Amniotic stem cell (primary cell): ENCODE results near the gene KAT2A.

ENCODE experiments used
- DNase-seq: peaks from one replicate; lab custom pipeline; 2025; lab: John Stamatoyannopoulos, UW

Gene KAT2A

DNA sequence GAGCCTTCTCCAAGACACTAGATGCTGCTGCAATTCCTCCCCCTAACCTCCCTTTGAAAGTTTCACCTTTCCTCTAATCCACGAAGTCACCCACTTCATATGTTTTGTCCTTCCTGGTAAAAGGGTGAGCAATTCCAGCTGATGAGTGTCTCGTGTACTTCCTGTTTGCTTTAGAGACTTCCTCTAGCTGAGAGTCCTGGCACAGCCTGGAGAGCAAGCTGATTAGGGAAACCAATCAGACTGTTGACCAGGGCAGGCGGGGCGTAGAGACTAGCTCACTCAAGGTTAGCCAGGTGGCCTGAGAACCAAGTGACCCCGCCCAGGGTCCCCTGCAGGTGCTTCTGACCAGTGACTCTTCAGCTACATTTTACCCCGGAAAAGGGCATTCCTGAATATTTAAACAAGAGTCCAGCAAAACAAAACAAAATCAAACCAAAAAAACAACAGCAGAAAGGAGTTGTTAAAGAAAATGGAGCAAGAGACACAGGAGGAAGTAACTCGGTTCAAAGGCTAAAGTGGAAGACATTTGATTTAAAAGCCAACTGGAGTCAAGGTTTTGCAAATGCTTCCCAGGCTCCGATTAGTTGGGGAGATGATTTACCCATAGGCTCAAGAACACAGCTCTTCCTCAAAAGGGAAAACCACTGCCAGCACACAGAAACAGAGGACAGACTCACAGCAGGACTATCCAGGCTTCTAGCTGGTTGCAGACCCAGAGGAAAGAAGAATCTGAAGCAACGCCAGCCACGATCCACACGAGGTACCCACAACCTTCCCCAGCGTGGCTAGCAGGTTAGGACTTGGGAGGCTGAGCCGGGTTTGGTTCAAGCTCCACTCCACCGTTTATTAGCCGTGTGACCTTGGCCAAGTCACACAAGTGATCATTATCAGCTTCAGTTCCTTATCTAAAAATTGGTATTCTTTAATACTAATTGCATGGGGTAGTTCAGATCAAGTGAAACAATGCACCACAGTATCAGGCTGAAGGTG is 14.8 kb upstream of the KAT2A start:
- no peak for DNase-seq

DNA sequence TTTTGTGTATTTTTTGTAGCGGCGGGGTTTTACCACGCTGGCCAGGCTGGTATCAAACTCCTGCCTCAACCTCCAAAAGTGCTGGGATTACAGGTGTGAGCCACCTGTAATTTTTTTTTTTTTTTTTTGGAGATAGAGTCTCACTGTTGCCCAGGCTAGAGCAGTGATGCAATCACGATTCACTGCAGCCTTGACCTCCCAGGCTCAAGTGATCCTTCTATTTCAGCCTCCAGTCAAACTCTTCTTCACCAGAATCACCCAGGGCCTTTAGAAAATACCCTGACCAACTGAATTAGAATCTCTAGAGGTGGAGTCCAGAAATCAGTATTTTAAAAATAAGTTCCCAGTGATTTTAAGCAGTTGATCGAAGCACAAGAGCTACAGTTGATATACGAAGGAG is 14.0 kb upstream of the KAT2A start:
- no peak for DNase-seq

DNA sequence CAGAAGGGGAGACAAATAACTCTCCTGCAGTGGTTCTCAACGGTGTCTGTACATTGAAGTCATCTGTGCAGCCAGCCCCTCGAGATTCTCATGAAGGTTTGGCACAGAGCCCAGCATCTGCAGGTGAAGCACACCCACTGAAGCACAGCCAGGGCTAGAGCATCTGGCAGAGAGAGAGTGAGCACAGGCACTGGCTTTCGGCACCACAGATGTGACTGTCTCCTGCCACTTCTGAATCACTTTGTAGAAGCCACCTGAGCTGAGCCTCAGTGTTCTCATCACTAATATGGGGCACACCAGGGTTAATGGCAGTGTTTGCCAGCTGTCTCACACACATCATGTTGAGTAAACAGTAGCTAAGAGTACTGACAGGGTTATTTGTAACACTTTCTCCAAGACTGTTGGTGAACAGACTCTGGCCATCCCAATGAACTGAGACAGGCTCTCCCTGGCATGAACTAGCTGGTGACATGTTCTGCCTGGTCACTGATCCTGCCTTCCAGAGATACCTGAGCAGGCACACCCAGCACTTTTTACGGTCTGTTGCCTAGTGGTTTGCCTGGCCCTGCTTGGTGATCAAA is 12.4 kb upstream of the KAT2A start:
- no peak for DNase-seq

DNA sequence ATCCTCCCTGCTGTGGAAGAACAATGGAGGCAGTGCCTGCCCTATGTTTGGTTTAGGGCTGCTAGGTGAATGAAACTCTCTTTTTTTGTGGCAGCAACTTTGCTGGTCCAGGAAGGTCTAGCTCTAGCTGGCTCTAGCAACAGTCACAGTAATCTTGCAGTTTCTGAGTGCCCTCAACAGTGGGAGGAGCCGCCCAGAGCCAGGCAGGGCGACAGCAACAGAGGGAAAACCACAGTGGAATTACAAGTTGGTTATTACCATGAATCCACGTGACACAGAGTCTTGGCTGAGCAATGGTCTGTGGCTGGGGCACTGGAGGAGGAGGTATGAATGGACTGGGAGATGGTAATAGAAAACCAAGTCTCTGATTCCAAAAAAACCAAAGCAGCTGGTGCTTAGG is 11.8 kb upstream of the KAT2A start:
- DNase-seq: peak; percentile 69

DNA sequence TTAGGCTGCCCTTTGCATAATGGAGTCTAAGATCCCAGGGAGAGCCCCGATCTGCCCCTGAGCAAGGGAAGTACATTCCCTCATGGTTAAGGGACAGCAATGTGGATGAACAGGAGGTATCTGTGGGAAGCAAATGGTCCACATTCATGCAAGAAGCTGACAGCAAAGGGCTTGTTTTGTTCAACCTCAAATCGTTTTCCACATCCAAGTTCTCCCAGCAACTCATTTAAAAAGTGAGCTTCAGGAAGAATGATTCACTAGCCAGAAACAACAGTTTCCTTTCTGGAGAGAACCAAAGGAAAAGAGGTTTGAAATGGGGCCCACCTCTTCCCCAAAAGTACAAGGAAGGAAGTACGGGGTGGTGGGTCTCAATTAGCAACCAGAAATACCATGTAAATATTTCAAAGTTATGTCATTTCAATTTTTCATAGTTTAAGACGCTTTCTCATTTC is 10.8 kb upstream of the KAT2A start:
- DNase-seq: no peak

DNA sequence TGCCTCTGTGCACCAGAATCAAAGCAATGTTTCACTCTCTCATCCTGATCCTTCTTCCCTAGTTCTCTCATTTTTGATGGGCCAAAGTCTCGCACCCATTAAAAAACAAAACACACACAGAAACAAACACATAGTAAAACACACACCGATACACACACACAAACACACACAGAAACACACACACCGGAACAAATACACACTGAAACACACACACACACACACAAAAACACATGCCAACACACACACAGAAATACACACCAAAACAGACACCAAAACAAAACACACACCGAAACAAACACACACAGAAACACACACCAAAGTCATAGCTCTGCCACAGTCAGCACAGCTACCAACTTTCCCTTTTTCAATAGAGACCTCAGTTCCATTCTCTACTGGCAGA is 10.1 kb upstream of the KAT2A start:
- no peak for DNase-seq

DNA sequence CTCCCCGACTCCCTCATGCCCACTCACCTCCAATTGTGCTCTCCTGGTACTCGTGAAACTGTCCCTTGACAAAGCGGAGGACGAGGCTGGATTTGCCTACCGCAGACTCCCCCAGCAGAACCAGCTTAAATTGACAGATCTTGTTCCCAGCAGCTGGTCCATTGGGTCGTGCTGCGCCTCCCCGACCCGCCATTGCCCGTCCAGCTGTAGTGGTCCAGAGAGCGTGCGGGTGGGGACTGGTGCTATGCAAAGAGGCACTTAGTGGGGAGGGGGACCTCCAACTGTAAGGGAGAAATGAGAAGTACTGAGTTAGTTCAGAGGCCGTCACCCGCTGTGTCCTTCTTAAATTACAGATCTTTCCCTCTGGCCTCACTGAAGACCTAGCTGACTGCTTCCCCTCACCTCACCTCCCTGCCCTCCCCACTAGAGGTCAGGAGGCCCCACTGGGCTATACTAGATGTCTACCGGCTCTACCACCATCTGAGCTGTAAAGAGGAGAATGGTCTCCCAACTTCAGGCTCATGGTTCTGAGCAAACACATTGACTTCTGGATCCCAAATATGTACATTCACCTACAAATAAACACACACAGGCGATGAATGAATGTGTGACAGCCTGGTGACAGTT is 9.3 kb upstream of the KAT2A start:
- DNase-seq: no peak

DNA sequence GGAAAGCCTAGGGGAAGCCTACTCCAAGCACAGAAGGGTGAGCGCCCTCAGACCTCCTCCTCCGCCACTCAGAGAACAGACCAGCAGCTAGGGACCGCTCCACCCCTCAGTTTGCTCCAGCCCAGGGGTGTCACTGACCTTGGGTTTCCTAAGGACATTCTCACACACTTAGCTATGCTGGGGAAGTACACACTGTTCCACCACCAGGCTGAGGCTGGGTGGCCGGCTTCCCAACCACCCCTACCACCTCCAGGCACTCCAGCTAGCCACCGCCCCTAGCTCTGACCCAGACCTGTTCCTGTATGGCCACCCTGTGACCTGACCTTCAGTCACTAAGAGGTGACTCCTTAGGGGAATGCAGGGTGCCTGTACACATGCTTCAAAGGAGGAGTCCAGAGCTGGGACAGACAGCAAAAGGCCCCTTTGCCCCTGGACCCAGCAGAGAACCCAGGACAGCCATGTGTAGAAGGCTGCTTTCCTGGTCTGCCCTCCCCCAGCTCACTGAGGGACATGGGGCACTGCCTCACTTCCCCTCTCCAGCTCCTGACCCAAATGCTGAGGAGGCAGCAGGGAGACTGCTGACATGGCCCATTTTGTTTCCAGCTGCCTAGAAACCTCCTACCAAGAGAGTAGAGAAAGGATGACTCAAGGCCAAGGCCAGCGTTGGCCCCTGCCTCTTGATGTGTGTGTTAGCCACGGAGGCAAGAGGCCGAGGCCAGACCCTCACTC is 8.1 kb upstream of the KAT2A start:
- DNase-seq: no peak

DNA sequence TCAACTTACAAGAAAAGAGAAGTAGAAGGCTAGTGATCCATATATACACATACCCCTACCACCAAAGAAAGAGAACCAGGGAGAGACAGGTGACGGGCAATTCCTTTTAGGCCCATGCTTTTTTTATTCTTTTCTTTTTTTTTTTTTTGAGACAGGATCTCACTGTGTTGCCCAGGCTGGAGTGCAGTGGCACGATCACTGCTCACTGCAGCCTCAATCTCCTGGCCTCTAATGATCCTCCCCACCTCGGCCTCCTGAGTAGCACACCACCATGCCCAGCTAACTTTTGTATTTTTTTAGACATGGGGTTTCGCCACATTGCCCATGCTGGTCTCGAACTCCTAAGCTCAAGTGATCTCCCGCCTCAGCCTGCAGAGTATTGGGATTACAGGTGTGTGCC is 6.2 kb upstream of the KAT2A start:
- DNase-seq: no peak

DNA sequence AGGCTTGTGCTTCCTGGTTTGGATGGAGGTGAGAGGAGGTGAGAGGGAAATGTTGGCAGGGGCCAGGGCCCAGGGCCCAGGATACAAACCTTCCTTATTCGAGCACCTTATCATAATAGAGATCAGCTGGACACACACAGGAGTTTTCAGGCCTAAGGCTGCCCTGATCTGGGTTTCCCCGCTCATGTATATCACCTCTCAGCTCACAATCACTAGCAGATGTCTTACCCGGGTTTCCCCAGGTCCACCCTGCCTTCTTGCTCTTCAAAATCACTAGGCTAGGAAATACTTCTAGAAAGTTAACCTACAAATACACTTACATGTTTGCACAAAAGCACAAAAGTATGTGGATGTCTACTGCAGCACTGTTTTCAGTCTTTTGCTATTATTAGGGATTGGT is 5.7 kb upstream of the KAT2A start:
- no peak for DNase-seq

DNA sequence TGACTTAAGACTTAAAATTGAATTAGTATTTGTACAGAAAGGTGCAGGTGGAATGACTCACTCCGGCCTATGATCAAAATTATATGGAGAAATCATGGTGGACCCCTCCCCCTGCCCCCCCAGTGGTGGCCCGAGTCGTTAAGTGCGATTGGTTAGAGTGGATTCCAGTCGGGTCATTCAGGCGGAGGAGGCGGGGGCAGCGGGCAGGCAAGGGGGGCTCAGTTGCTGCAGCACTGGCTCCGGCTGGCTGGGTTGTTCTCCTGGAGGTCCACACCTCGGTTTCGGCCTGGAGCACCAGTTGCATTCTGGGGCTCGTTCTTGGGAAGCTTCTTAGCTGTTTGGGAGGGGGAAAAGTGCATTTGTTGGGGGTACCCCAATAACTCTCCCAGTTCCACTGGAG is 4.4 kb upstream of the KAT2A start:
- DNase-seq: no peak

DNA sequence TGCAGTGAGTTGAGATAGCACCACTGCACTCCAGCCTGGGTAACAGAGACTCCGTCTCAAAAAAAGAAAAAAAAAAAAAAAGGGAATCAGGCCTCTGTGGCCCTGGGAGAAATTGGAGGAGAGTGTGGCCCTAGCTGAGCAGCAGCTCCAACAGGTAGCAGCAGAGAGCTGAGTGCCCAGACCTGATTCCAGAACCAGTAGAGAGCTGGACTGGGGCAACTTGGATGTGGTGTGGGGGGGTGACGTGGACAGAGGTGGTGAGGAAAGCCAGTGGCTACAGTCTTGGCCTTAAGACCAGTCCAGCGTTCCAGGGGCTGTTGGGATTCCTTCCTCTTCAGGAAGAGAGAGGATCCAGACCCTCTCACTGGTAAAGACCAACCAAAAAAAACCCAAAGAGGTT is 3.1 kb upstream of the KAT2A start:
- DNase-seq: no peak

DNA sequence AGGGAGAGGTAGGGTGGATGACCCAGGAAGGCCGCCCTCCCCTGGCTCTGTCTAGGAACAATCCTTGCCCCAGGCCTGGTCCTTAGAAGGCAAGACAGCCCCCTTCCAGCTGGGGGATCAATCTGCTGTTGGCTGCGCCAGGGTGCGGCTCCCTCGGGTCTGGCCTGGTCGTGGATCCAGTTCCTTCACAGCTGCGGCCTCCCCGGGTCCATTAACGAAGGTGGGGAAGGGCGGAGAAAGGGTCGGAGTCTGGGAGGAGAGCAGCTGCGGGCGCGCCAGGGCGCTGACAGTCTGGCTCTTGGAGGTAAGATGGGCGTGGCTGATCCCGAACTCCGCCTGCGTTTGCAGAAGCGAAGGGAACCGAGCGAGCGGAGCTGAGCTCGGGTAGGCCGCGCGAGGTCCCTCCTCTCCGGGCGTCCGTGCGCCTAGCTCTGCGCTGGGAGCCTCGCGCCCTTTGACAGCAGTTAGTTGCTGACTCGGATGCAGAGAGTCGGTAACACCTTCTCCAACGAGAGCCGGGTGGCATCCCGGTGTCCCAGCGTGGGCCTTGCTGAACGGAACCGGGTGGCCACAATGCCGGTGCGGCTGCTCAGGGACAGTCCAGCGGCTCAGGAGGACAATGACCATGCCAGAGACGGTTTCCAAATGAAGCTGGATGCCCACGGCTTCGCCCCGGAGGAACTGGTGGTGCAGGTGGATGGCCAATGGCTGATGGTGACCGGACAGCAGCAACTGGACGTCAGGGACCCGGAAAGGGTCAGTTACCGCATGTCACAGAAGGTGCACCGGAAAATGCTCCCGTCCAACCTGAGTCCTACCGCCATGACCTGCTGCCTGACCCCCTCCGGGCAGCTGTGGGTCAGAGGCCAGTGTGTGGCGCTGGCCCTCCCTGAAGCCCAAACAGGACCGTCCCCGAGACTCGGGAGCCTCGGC is 1.5 kb upstream of the KAT2A start, which contains the start of gene HSPB9:
Gene HSPB9 (plus strand): TSS at position 434 of the 933 bp plus-strand sequence. CDS start 47 bp downstream, at position 481.
- DNase-seq: no peak

DNA sequence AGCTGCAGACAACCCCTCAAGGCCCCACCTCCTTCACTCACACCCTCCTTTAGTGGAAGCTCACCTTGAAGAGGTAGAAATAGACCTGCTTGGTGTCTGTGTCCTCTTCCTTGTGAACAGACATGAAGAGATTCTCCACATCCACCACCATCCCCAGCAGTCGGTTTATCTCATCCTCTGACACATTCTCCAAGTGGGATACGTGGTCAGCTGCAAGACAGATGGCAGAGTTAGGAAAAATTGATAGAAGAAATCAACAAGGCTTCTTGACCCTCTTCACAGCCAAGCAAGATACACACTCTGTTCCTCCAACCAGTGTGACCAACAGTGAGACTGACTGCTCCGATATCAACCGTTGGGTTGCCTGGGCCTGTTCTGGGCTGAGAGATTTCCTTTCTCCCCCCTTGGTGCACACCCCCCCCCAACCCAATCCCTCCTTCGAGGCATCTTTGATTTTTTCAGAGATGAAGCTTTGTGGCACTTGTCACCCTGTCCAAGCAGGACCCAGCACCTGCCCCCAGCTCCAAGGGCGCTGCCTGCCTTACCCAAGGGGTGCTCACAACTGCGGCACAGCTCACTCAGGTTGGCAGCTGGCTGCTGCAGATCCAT is 902 bp downstream of the KAT2A start:
- DNase-seq: no peak

DNA sequence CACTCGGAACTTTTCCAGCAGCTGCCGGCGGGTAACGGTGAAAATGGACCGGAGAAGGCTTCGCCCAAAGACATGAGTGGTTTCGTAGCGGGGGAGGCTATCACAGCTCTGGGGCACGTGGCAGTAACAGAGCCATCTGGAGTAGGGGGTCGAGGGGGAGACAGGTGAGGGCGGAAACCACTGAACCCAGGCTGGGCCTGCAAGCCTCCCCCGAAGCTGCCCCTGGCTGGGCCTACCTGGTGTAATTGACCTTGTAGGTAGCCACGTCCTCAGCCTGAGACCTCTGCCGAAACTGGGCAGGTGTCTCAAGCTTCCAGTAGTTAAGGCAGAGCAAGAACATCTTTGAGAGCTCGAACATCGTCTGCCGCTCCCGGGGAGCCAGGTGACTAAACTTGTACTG is 1.9 kb downstream of the KAT2A start:
- no peak for DNase-seq

DNA sequence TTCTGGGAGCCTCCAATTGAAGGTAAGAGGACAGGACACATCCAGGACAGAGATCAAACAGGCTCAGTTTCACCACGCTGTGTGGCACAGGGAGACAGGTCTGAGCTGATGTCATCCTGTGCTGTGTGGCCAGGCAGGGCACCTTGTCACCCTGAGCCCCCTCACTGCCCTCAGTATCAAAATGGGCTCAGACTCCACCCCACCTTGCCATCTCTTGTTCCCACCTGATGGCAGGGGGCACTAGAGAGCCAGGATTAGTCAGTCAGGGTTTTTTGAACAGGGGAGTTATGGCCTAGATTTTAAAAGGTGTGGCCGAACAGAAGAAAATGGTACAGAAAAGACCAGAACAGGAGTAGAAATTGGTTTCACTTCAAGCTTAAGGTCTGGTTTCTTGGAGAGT is 2.6 kb downstream of the KAT2A start:
- DNase-seq: no peak

DNA sequence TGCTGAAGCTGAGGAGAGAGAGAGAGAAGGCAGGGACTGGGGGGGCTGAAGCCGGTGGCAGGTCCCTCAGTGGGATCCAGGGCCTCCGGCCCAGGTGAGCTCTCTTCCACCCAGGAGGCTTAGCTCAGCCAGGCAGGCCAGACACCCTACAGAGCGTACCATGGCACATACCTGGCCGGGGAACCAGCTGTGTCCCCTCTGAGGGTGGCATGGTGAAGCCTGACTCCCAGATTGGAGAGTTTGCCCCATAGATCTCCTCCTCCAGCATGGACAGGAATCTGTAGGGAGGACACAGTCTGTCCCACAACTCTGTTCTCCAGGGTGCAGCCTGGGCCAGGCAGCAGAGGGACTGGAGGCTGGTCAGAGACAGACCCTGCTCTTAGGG is 3.0 kb downstream of the KAT2A start:
- DNase-seq: no peak

DNA sequence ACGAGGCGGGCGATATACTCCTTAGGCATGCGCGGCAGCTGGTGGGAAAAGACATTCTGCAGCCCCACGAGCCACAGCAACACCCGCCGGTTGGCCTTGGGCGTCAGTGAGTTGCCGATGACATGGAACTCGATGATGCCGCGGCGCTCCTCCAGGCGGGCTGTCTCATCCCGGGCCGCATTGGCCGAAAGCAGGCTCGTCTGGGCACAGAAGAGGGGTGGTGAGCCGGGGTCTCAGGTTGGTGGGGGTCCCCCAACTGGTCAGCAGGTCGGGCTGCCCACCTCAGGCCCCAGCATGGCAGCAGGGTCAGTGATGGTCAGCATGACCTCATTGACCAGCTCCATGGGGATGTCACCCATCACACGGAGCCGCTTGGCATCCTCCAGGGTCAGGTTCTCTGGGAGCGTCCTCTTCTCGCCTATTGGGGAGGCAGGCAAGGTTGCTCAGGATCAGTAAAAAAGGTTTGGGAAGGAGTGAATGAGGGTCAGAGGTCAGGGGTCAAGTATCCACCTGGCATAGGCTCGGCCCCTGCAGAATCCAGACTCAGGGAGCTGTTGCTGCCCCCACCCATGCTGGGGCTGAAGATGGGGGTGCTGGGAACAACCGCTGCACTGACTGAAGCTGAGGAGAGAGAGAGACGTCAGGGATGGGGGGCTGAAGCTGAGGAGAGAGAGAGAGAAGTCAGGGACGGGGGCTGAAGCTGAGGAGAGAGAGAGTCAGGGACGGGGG is 3.6 kb downstream of the KAT2A start:
- DNase-seq: no peak

DNA sequence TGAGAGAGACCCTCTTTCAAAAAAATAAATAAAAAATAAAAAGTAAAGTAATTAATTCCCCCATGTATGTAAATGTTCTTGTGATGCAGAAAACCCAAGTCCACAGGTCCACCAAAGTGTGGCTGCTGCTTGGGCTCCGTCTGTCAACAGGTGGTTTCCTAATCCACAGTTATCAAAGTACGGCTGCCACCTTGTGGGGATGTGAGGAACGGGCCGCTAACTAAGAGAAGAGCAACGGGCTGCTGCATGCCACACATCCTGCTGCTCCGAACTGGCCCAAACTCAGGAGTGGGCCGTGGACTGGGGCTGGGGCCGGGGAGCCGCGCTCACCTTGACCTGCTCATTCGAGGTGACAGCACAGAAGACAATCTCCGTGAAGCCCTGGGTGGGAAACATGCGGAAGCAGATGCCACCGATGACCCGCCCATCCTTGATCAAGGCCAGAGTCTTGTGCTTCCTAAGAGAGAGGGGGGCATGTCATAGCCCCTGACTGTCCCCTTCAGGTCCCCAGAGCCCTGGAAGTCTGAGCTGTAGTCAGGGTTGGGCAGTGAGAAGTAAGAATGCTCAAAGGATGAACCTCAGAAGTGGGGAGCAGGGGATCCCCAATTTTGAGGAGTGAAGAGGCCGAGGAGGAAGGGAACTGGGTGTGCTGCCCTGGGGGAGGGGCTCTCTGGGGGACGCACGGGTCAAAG is 4.3 kb downstream of the KAT2A start:
- peak; percentile 72 for DNase-seq
